Sciatic nerve (tissue), 2 donors: ENCODE results near the gene RASSF4. TPM values are rescaled to one million over a fixed set of nuclear protein-coding genes. Genes with fewer than 3 reads are reported as not detected.
A peak's percentile ranks its signal among the peaks of the same experiment; 100 is the strongest.

Experiments used
- ATAC-seq: fragments of 200-7000 bp; cut with Tn5 transposase; one replicate; pipeline ENCODE4 v1.9.1; 2020; ENCODE audit warnings: mild to moderate bottlenecking, moderate library complexity
- DNase-seq: peaks from one replicate; pipeline ENCODE4 v3.0.0-alpha.2; 2020; ENCODE audit warnings: low spot score
- intact Hi-C: fragments of 100-400 bp; cut with DNase I; formaldehyde crosslinking; loops from one replicate; pipeline ENCODE4 v1.14.2; 2022
- total RNA-seq: library from RNA; stranded (reverse); fragmentation: NEBNext Ultra II Directional; extraction: Animal tissue kit (Norgen Biotek cat#: 25700); gene quantifications from one replicate; pipeline ENCODE4 v1.2.1, GENCODE V29; 2021
- donor health status: DM: no; HTN: no; CAD: no.
- donor health status: DM: no; HTN: no; CAD: no.

RASSF4 gene
- total RNA-seq, 1 donor from 2014 or later, result 63.7 TPM

- ATAC-seq (no peak), DNase-seq (peak; percentile 55)
- intact Hi-C loops, result loop anchor here (2.0 kb wide), 1 partner anchor 21 kb away; the partner anchor contains the start of gene ZNF22
These were observed 19.9 kb downstream of the RASSF4 start for GRCh38 chr10:44979281-44980191.

DNA sequence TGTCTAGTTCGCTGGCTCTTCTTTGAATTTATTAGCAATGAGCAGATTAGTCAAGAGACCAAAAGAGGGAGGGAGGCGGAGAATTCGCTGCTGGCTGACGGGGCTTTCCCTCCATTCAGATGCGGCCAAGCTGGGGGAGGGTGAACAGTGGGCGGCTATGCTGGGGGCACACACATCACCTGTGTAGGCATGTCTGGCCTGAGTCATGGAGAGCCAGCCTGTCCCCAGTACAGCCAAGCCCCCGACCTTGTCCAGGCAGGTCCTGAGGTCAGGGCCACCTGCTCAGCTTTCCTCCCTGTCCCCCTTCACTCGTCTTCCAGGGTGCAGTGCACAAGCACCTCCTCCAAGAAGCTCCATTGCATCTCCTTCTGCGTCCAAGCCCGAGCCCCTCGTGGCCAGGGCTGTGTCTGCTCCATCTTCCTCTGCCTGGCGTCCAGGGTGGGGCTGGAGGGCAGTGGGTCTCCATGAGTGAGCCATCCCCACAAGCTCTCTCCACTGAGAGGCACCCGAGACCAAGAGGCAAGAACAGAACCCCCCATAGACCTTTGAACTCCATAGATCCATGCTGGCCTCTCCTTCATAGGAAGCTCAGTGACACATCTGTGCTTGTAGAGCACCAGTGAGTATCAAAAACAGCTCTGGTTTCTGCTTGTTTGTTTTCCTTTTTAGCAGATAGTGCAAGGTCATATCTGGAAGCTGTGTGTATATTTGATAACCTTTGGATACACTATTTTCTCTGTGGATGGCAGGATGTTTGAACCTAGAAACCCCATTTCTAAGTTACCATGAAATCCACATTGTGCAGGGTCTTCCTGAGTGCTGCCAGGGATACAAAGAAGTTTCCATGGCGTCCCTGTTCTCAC is 20.9 kb downstream of the RASSF4 start:
- DNase-seq (peak; percentile 65), ATAC-seq (no peak)
- intact Hi-C loops, result loop anchor here (2.0 kb wide), 1 partner anchor 20 kb away; the partner anchor contains the start of gene ZNF22

- intact Hi-C loops, result loop anchor here (2.0 kb wide), 1 partner anchor 19 kb away; the partner anchor contains the start of gene ZNF22
These were observed 21.8 kb downstream of the RASSF4 start for GRCh38 chr10:44981172-44982113.

DNA sequence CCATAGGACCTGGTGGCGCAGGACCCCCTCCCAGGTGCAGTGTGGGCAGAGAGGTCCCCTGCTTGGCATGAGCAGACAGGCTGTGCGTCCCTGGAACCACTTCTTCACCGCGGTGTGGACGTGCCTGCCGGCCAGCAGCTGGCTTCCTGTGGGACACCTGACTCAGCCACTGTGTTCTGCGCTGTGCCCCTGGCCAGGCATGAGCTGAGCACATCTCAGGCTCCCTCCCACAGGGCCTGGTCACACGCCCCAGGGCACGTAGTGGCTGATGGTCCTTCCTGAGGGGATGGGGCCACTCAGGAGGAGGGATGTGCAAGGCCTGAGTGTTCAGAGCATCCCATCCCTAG is 22.5 kb downstream of the RASSF4 start:
- DNase-seq (peak; percentile 62), ATAC-seq (no peak)
- intact Hi-C loops, result no loop called here

More at GRCh38 chr10:44981172-44982113, 21.8 kb downstream of the RASSF4 start:
- peak; percentile 62 for DNase-seq
- no peak for ATAC-seq

- no peak for DNase-seq
- intact Hi-C loops, result no loop called here
- no peak for ATAC-seq
These were observed 22.9 kb downstream of the RASSF4 start for GRCh38 chr10:44982496-44982895.

DNA sequence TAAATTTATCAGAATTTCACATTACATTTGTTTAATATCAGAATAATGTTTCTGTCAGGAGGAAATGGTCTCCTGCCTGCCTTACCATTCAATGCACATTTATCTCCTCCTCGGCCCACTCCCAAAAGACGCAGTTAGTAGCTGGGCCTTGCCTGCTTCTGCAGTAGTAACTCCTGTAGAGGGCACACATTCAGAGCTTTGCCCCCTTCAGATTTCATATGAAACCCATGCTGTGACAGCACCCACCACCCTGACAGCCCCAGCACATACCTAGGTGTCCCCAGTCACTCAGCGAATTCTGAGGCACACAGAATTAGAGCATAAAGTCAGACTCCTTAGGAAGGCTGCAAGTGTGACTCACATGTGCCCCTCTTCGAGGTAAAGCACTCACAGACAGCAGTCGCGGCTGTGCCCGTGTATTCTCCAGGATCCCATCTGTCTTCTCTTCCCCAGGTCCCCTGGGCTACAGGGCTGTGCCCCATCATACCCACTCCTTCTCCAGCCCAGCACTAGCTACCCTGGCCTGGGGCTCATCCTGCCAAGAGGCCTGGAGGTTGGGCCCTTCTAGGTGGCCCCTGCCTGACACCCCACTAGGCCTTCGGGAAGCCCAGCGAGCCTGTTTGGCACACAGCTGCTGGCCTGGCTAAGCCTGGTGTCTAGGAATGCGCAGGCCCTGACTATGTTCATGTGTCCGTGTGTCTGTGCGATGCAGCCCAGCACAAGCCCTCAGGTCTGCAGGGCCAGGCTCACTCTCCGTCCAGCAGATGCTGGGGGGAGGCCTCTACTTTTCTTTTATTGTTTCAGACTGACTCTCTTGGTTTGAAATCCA is 23.7 kb downstream of the RASSF4 start:
- intact Hi-C loops, result no loop called here
- DNase-seq (no peak), ATAC-seq (no peak)

- intact Hi-C loops, result no loop called here
- ATAC-seq, result no peak
- DNase-seq, result no peak
These were observed 24.3 kb downstream of the RASSF4 start for GRCh38 chr10:44983895-44984278.

GRCh38 chr10:44984671-44985101 is 25.1 kb downstream of the RASSF4 start:
- no peak for ATAC-seq
- DNase-seq, result no peak
- intact Hi-C loops, result no loop called here

- DNase-seq (no peak), ATAC-seq (no peak)
- intact Hi-C loops, result no loop called here
These were observed 25.6 kb downstream of the RASSF4 start for GRCh38 chr10:44985175-44985681.

GRCh38 chr10:44986179-44986578 is 26.6 kb downstream of the RASSF4 start:
- no peak for DNase-seq

DNA sequence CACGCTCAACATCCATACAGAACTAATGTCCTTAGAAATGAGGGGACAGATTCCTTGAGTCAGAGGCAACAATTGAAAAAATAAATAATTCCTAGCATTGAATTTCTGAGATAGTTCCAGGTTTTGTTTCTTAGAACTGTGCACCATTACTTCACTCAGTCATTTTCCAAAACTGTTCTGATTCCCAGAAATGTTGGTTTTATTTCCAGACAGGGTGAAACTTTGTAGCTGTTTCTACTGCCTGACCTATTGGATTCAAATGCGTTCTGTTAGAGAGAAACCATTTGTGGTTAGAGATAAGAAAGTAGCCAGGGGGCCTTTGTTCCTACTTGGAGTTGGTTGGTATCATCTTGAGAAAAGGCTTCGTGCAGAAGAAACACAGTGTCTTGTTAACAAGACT is 27.1 kb downstream of the RASSF4 start:
- no peak for DNase-seq
- intact Hi-C loops, result no loop called here
- ATAC-seq, result peak; percentile 63

More at GRCh38 chr10:44986179-44986578, 26.6 kb downstream of the RASSF4 start:
- intact Hi-C loops, result no loop called here
- ATAC-seq, result no peak

DNA sequence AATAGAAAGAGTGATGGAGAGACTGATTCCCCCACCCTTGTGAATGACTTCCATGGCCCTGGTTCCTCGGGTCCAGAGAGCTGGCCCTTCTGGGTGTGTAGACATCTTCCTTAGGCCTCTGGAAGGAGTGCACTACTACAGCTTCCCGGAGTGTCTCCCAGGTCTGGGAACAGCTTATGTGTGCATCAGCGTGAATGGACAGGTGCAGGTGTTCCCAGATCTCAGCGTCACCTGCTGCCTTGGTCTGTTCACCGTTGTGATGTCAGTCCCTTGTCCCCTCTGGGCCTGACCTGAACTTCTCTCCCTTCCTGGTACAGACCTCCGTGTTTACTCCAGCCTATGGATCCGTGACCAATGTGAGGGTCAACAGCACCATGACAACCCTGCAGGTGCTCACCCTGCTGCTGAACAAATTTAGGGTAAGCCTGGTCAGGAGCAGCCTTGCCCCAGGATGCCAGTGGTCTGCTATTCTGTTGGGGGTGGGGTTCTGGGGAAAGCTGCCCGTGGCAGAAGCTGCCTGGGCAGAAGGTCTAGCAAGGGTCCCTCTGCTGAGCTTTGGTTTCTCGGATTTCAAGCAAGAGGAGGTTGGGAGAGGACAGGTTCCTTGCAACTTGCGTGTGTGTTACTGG is 29.5 kb downstream of the RASSF4 start:
- DNase-seq (no peak), ATAC-seq (no peak)
- intact Hi-C loops, result no loop called here

GRCh38 chr10:44989597-44990301 is 30.1 kb downstream of the RASSF4 start:
- ATAC-seq (no peak), DNase-seq (peak; percentile 64)

DNA sequence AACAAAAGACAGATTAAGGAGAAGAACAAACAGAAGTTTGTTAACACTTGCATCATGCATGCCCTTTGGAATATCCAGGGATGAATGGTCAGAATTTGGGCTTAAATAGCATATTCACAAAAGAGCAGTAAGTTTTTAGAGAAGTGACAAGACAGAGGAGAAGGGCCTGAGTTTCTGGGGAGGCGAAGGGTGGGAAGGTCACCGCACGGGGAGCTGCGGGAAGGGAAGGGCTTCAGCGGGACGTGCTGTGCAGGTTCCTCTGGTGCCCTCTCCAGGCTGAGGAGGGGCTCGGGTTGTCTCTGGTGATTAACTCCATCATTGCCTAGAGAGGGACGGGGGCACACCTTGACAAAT is 30.7 kb downstream of the RASSF4 start:
- intact Hi-C loops, result no loop called here
- DNase-seq, result no peak
- ATAC-seq, result no peak

More at GRCh38 chr10:44989597-44990301, 30.1 kb downstream of the RASSF4 start:
- intact Hi-C loops, result no loop called here

DNA sequence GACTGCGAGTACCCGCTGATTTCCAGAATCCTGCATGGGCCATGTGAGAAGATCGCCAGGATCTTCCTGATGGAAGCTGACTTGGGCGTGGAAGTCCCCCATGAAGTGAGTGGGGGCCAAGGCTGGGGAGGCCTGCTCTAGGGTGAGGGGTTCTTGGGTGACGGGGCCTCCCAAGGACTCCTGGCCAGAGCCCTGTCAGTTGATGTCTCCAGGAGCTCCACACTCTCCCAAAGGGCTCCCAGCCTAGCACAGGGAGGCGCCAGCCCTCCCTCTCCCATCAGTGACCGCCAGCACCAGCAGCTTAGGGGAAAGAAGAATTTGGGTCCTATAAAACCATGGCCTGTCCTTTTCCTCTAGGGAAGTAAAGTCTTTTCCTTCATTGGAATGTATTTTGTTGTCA is 31.4 kb downstream of the RASSF4 start:
- ATAC-seq (no peak), DNase-seq (no peak)
- intact Hi-C loops, result no loop called here

DNA sequence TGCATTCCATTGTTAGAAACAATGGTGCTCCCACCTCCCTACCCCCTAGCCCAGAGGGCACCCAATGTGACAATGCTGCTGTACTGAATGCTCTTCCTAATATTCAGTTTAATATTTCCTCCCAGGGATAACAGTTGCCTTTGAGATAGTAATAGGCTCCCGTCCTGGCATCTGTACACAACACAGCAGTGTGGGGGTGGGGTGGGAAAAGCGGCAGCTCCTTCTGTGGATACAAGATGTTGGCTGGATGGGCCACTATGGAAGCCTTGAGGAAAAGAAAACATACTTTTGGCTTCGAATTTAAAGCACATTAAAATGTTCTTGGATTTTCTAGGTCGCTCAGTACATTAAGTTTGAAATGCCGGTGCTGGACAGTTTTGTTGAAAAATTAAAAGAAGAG is 32.0 kb downstream of the RASSF4 start:
- peak; percentile 62 for DNase-seq
- intact Hi-C loops, result no loop called here
- ATAC-seq, result no peak
